K562 (cell line): Measurements from ENCODE around the gene PATL2. TPM values are rescaled to one million over a fixed set of nuclear protein-coding genes. Genes with fewer than 3 reads are reported as not detected.

ENCODE experiments used
- ATAC-seq: fragments of 200-7000 bp; cut with Tn5 transposase; 3 replicates; pipeline ENCODE4 v1.9.1; 2020; ENCODE audit warnings: moderate library complexity
- BruUV-seq: library from RNA; stranded (reverse); fragments of 400-500 nt; replicated peaks from 2 replicates; lab custom pipeline; 2021; lab: Mats Ljungman, UMichigan
- CTCF ChIA-PET: fragments of 300-600 bp; formaldehyde crosslinking; extraction: SDS; loops from one replicate; lab custom pipeline; 2021; ENCODE audit warnings: low intra/inter-chr PET ratio; lab: Yijun Ruan, JAX
- POLR2A ChIA-PET: fragments of 300-600, 350-650 bp; sonication (Branson Sonifier 250); formaldehyde crosslinking; extraction: SDS; loops from one replicate; lab custom pipeline; 2021; ENCODE audit warnings: antibody characterized with exemption, inconsistent platforms; lab: Yijun Ruan, JAX
- DNase-seq, 4 experiments: peaks; one replicate each; pipeline versions ENCODE4 v3.0.0 to v3.0.0-alpha.2; 2011 to 2018; ENCODE audit warnings: low spot score in 3 of 4, mixed read lengths in 3 of 4; ENCODE audit errors: extremely low read depth in 1 of 4
- FAIRE-seq: peaks from 2 replicates; lab custom pipeline; 2011; peaks lifted over from hg19 to GRCh38; lab: Jason Lieb, UNC
- H2AFZ ChIP-seq: 2 replicates; pipeline ENCODE4 v1.6.0; 2011; ENCODE audit warnings: low read depth, low read length, control low read depth, inconsistent platforms
- H3K27ac ChIP-seq: fragments of 200-600 bp; 3 replicates; pipeline ENCODE4 v1.8.0; 2011; ENCODE audit warnings: low read depth, mild to moderate bottlenecking, control low read depth, inconsistent platforms, low read length, moderate library complexity, mixed read lengths; ENCODE audit errors: extremely low read depth
- H3K27me3 ChIP-seq, 2 experiments: fragments of 300-600 bp in 1 of 2; 2 replicates in 1 of 2; 3 replicates in 1 of 2; pipeline versions ENCODE4 v1.6.0 to v1.8.0; 2011; ENCODE audit warnings: inconsistent platforms in 2 of 2, low read length in 2 of 2, mild to moderate bottlenecking in 1 of 2, mixed read lengths in 1 of 2, moderate library complexity in 1 of 2; ENCODE audit not compliant: control insufficient read depth in 2 of 2, insufficient read depth in 2 of 2
- H3K36me3 ChIP-seq: fragments of 300-600 bp; 3 replicates; pipeline ENCODE4 v1.8.0; 2011; ENCODE audit warnings: mild to moderate bottlenecking, low read length, inconsistent platforms; ENCODE audit not compliant: control insufficient read depth, insufficient read depth
- H3K4me1 ChIP-seq, 2 experiments: fragments of 200-600 bp in 1 of 2; replicated peaks in 1 of 2; 2 replicates in 1 of 2; 3 replicates in 1 of 2; pipeline versions ENCODE4 v1.5.1 to v1.8.0; 2011; ENCODE audit warnings: inconsistent platforms in 2 of 2, low read length in 2 of 2, mild to moderate bottlenecking in 1 of 2, mixed read lengths in 1 of 2, moderate library complexity in 1 of 2; ENCODE audit not compliant: control insufficient read depth in 2 of 2, insufficient read depth in 2 of 2
- H3K4me2 ChIP-seq: 2 replicates; pipeline ENCODE4 v1.6.1; 2011; ENCODE audit warnings: low read length, control low read depth, inconsistent platforms, mixed read lengths; ENCODE audit not compliant: insufficient read depth
- H3K4me3 ChIP-seq: fragments of 200-600 bp; sonication (generic), shearing (Covaris generic); 2 replicates; pipeline ENCODE4 v1.5.1; 2016; ENCODE audit warnings: control low read depth, inconsistent platforms
- H3K79me2 ChIP-seq: fragments of 200-600 bp; 3 replicates; pipeline ENCODE4 v1.8.0; 2011; ENCODE audit warnings: low read length, inconsistent platforms; ENCODE audit not compliant: control insufficient read depth, insufficient read depth
- H3K9ac ChIP-seq, 2 experiments: 2 replicates each; pipeline versions ENCODE4 v1.6.0 to v1.6.1; 2011; ENCODE audit warnings: low read depth in 2 of 2, low read length in 2 of 2, control low read depth in 1 of 2, inconsistent platforms in 1 of 2, mild to moderate bottlenecking in 1 of 2, mixed read lengths in 1 of 2; ENCODE audit not compliant: insufficient read depth in 1 of 2
- H3K9me1 ChIP-seq: one replicate; pipeline ENCODE4 v1.6.0; 2011; ENCODE audit warnings: inconsistent platforms, mild to moderate bottlenecking, low read length, moderate library complexity; ENCODE audit not compliant: control insufficient read depth, insufficient read depth
- H3K9me3 ChIP-seq: replicated peaks from 2 replicates; pipeline ENCODE4 v1.5.1; 2011; ENCODE audit warnings: low read depth, low read length, inconsistent platforms; ENCODE audit not compliant: control insufficient read depth, insufficient read depth
- H4K20me1 ChIP-seq: replicated peaks from 2 replicates; pipeline ENCODE4 v1.6.1; 2011; ENCODE audit warnings: low read length, inconsistent platforms, mixed read lengths; ENCODE audit not compliant: control insufficient read depth, insufficient read depth
- BMI1 ChIP-seq: fragments of 150-350 bp; IDR thresholded peaks from 2 replicates; pipeline ENCODE4 v1.6.1; 2014; ENCODE audit warnings: low read length
- ESRRB ChIP-seq: fragments of 250-450 bp; sonication (Bioruptor Pico); IDR thresholded peaks from 2 replicates; pipeline ENCODE4 v1.5.0; 2020; ENCODE audit warnings: mild to moderate bottlenecking, moderate library complexity, borderline replicate concordance
- HDAC3 ChIP-seq: fragments of 450-650 bp; IDR thresholded peaks from 2 replicates; pipeline ENCODE4 v1.6.1; 2018; ENCODE audit warnings: borderline replicate concordance, mild to moderate bottlenecking, moderate library complexity; ENCODE audit not compliant: partially characterized antibody
- PML ChIP-seq: IDR thresholded peaks from 2 replicates; pipeline ENCODE4 v1.6.1; 2012; ENCODE audit warnings: low read length, inconsistent platforms
- RAD21 ChIP-seq, 2 experiments: fragments of 250-450 bp in 1 of 2; fragments of 450-650 bp in 1 of 2; sonication (Bioruptor Pico) in 1 of 2; formaldehyde crosslinking in 1 of 2; IDR thresholded peaks in 1 of 2; conservative IDR thresholded peaks in 1 of 2; 2 replicates each; pipeline versions ENCODE4 v1.4.0 to v1.8.0; 2020 to 2022; ENCODE audit warnings: mild to moderate bottlenecking in 2 of 2, moderate library complexity in 1 of 2
- SRSF9 ChIP-seq: fragments of 200-400 bp; formaldehyde crosslinking; IDR thresholded peaks from 2 replicates; pipeline ENCODE4 v1.6.1; 2017; ENCODE audit warnings: low read depth, low read length, borderline replicate concordance
- WHSC1 ChIP-seq: IDR thresholded peaks from one replicate; pipeline ENCODE4 v1.6.1; 2012; ENCODE audit warnings: low read length, control low read depth, inconsistent platforms
- ZNF12 ChIP-seq: sonication (generic); formaldehyde crosslinking; IDR thresholded peaks from 2 replicates; pipeline ENCODE4 v1.4.0; 2020; ENCODE audit warnings: mild to moderate bottlenecking, missing genetic modification reagents
- ZNF282 ChIP-seq: sonication (generic); formaldehyde crosslinking; IDR thresholded peaks from 2 replicates; pipeline ENCODE4 v1.8.1; 2023; ENCODE audit warnings: missing genetic modification reagents
- ZNF384 ChIP-seq: IDR thresholded peaks from 2 replicates; pipeline ENCODE4 v1.6.1; 2012; ENCODE audit warnings: low read depth, low read length, improper control_type of control experiment
- ZNF707 ChIP-seq: fragments of 250-450 bp; sonication (Bioruptor Pico); conservative IDR thresholded peaks from 2 replicates; pipeline ENCODE4 v1.8.0; 2022; ENCODE audit warnings: inconsistent platforms, mild to moderate bottlenecking, moderate library complexity
- WGBS: fragments of 100-300 bp; shearing (Covaris generic); methylation state at CpG from one replicate; pipeline ENCODE4 v1.1.6; 2016; ENCODE audit warnings: low coverage, mixed read lengths; ENCODE audit not compliant: insufficient coverage; ENCODE audit errors: missing lambda C conversion rate; 5-methylcytosine and 5-hydroxymethylcytosine counted together
- in situ Hi-C: fragments of 300-500 bp; cut with MboI; formaldehyde crosslinking; loops from 4 replicates; pipeline ENCODE4 v1.15.0; 2018; ENCODE audit warnings: inconsistent platforms, mixed read lengths
- intact Hi-C: fragments of 100-400 bp; cut with micrococcal nuclease; formaldehyde crosslinking; loops from 2 replicates; pipeline ENCODE4 v1.14.2; 2022
- polyA plus RNA-seq, 8 experiments: library from polyadenylated mRNA; depleted of rRNA in 4 of 8; stranded (reverse) in 5 of 8; unstranded in 3 of 8; fragments of >200 nt; fragmentation: Nextera tagmentation in 2 of 8; fragmentation: Illumina TruSeq in 1 of 8; extraction: Ambion mirVana in 2 of 8; extraction: Trizol in 1 of 8; gene quantifications; 2 replicates each; pipeline versions ENCODE4 v1.2.1 to v1.2.3, GENCODE V29; 2011 to 2014; ENCODE audit warnings: inconsistent platforms in 1 of 8, missing spikeins in 1 of 8
- total RNA-seq, 7 experiments: library from RNA; depleted of rRNA in 6 of 7; stranded (reverse); fragments of >200 nt in 6 of 7; fragmentation: Illumina TruSeq in 2 of 7; extraction: Trizol in 2 of 7; gene quantifications; 2 replicates each; pipeline versions ENCODE4 v1.2.1 to v1.2.3, GENCODE V29; 2011 to 2021; ENCODE audit warnings: low replicate concordance in 1 of 7
- TF ChIP-seq, protein P1 (sequence below): IDR thresholded peaks from 2 replicates; pipeline ENCODE4 v1.6.1; 2011; ENCODE audit warnings: borderline replicate concordance, low read depth, mild to moderate bottlenecking, moderate library complexity, low read length; ENCODE audit not compliant: insufficient read depth, poor library complexity, severe bottlenecking
- TF ChIP-seq, protein P2 (sequence below), 2 experiments: fragments of 450-650 bp; IDR thresholded peaks; 2 replicates each; pipeline ENCODE4 v1.6.1; 2018; ENCODE audit warnings: mild to moderate bottlenecking in 2 of 2, low read depth in 1 of 2; ENCODE audit not compliant: partially characterized antibody in 2 of 2

Gene PATL2
- total and polyA plus RNA-seq, 9 of the 15 experiments (the other 6 are each of a cell fraction or from before 2014, with no cell fraction given): 0.42 to 1.1 (median 0.86) TPM

DNA sequence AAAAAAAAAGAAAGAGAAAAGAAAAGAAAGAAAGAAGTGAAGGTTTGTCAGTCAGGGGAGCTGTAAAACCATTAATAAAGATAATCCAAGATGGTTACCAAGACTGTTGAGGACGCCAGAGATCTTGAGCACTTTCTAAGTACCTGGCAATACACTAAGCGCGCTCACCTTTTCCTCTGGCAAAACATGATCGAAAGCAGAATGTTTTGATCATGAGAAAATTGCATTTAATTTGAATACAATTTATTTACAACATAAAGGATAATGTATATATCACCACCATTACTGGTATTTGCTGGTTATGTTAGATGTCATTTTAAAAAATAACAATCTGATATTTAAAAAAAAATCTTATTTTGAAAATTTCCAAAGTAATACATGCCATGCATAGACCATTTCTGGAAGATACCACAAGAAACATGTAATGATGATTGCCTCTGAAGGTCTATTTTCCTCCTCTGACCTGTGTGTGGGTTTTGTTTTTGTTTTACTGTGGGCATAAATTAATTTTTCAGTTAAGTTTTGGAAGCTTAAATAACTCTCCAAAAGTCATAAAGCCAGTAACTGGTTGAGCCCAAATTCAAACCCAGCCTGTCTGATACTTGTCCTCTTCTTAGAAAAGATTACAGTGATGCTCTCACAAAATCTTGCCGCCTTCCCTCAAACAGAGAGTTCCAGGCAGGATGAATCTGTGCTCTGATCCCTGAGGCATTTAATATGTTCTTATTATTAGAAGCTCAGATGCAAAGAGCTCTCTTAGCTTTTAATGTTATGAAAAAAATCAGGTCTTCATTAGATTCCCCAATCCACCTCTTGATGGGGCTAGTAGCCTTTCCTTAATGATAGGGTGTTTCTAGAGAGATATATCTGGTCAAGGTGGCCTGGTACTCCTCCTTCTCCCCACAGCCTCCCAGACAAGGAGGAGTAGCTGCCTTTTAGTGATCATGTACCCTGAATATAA lies 2.2 kb upstream of the PATL2 start:
- H3K9me3 ChIP-seq: no peaks in the 10 kb centered on the region
- peaks cover 43% of the 10 kb centered on the region for H3K36me3 ChIP-seq
- peak overlapping the region; percentile 90 for H3K27ac ChIP-seq
- peaks cover 5 to 14% of the 10 kb centered on the region in 2 experiments; a peak in 4 of 5 replicates for H3K4me1 ChIP-seq
- POLR2A ChIA-PET: interaction anchor here (0.6 to 5.4 kb wide), 15 partner anchors 12 to 869 kb away, joined by 3 to 136 read pairs (median 5); partner anchors contain the start of genes SPG11 and TRIM69
- intact Hi-C loops (loop anchor here (1.0 to 10.0 kb wide), 3 partner anchors 25 to 212 kb away; no protein-coding TSS in a partner anchor), in situ Hi-C loops (no loop called here)
- ATAC-seq (peak; percentile 7; the same call in 1 of the 3 replicates), DNase-seq (peak; percentile 39 to 64 (median 51)), FAIRE-seq (no peak)
- peak overlapping the region; percentile 74 for H3K4me3 ChIP-seq
- BruUV-seq: no TSS peak
- CTCF ChIA-PET: interaction anchor here (0.6 to 1.5 kb wide), 5 partner anchors 25 to 212 kb away, joined by 3 to 9 read pairs (median 3); no protein-coding TSS in a partner anchor
- H3K9ac ChIP-seq: peak overlapping the region; percentile 78 to 88; a peak in 3 of 4 replicates
- H2AFZ ChIP-seq: peak overlapping the region; percentile 53; the same call in 1 of the 2 replicates
- peak overlapping the region; percentile 86 for H3K4me2 ChIP-seq
- H3K9me1 ChIP-seq: peaks cover 3% of the 10 kb centered on the region
- H3K79me2 ChIP-seq: peaks cover 49% of the 10 kb centered on the region
- WGBS: 14% methylated on average over 5 of the region's 5 CpGs
- no peaks in the 10 kb centered on the region for H3K27me3 ChIP-seq
- 0 out of 2 replicates have a peak, but pooled peaks cover 4% of the 10 kb centered on the region for H4K20me1 ChIP-seq
- no peak for TF ChIP-seq SRSF9
- TF ChIP-seq, protein P1, sequence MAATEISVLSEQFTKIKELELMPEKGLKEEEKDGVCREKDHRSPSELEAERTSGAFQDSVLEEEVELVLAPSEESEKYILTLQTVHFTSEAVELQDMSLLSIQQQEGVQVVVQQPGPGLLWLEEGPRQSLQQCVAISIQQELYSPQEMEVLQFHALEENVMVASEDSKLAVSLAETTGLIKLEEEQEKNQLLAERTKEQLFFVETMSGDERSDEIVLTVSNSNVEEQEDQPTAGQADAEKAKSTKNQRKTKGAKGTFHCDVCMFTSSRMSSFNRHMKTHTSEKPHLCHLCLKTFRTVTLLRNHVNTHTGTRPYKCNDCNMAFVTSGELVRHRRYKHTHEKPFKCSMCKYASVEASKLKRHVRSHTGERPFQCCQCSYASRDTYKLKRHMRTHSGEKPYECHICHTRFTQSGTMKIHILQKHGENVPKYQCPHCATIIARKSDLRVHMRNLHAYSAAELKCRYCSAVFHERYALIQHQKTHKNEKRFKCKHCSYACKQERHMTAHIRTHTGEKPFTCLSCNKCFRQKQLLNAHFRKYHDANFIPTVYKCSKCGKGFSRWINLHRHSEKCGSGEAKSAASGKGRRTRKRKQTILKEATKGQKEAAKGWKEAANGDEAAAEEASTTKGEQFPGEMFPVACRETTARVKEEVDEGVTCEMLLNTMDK: no peak
- TF ChIP-seq ZNF282 (CRISPR knock-in tag): no peak
- peak; percentile 73 for TF ChIP-seq RAD21 (CRISPR knock-in tag; conservative IDR thresholded peaks at IDR 0.05 in 1 of 2, IDR thresholded peaks at IDR 0.05 in 1 of 2)
- TF ChIP-seq PML: 0 out of 2 replicates have a peak, but pooled peaks have one; percentile 9
- TF ChIP-seq WHSC1: no peak
- no peak for TF ChIP-seq HDAC3
- TF ChIP-seq BMI1: no peak
- TF ChIP-seq ESRRB (CRISPR knock-in tag): no peak
- no peak for TF ChIP-seq ZNF707 (CRISPR knock-in tag)
- TF ChIP-seq, protein P2, sequence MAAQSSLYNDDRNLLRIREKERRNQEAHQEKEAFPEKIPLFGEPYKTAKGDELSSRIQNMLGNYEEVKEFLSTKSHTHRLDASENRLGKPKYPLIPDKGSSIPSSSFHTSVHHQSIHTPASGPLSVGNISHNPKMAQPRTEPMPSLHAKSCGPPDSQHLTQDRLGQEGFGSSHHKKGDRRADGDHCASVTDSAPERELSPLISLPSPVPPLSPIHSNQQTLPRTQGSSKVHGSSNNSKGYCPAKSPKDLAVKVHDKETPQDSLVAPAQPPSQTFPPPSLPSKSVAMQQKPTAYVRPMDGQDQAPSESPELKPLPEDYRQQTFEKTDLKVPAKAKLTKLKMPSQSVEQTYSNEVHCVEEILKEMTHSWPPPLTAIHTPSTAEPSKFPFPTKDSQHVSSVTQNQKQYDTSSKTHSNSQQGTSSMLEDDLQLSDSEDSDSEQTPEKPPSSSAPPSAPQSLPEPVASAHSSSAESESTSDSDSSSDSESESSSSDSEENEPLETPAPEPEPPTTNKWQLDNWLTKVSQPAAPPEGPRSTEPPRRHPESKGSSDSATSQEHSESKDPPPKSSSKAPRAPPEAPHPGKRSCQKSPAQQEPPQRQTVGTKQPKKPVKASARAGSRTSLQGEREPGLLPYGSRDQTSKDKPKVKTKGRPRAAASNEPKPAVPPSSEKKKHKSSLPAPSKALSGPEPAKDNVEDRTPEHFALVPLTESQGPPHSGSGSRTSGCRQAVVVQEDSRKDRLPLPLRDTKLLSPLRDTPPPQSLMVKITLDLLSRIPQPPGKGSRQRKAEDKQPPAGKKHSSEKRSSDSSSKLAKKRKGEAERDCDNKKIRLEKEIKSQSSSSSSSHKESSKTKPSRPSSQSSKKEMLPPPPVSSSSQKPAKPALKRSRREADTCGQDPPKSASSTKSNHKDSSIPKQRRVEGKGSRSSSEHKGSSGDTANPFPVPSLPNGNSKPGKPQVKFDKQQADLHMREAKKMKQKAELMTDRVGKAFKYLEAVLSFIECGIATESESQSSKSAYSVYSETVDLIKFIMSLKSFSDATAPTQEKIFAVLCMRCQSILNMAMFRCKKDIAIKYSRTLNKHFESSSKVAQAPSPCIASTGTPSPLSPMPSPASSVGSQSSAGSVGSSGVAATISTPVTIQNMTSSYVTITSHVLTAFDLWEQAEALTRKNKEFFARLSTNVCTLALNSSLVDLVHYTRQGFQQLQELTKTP (IDR thresholded peaks at IDR 0.05; ENCODE audit: low read depth in 1 of 2, partially characterized antibody in 2 of 2): peak in 1 of 2 experiments; percentile 20
- TF ChIP-seq ZNF384: peak; percentile 41; the same call in 1 of the 2 replicates
- no peak for TF ChIP-seq ZNF12 (CRISPR knock-in tag)
